Peyer's patch (tissue), 4 donors: ENCODE results near the gene PTPN3. TPM values are rescaled to one million over a fixed set of nuclear protein-coding genes. Genes with fewer than 3 reads are reported as not detected.

Experiments used
- DNase-seq, 3 donors: peaks; one replicate each; pipeline ENCODE4 v3.0.0-alpha.2; 2017 to 2019
- H3K27ac ChIP-seq, 4 donors: fragments of 200-600 bp; sonication (generic); one replicate each; pipeline ENCODE4 v1.5.1; 2016 to 2019
- H3K27me3 ChIP-seq, 2 donors: fragments of 200-600 bp; sonication (generic); one replicate each; pipeline ENCODE4 v1.5.1; 2019
- H3K36me3 ChIP-seq, 3 donors: fragments of 200-600 bp; sonication (generic); one replicate each; pipeline ENCODE4 v1.5.1; 2016 to 2019
- H3K4me1 ChIP-seq, 4 donors: fragments of 200-600 bp; sonication (generic); one replicate each; pipeline ENCODE4 v1.5.1; 2016 to 2019
- H3K4me3 ChIP-seq, 4 donors: fragments of 200-600 bp; sonication (generic); 1 replicate in 3 of 4; 2 replicates in 1 of 4; pipeline ENCODE4 v1.5.1; 2016 to 2019; ENCODE audit warnings: mild to moderate bottlenecking in 1 of 4
- H3K9me3 ChIP-seq, 4 donors: fragments of 200-600 bp; sonication (generic); one replicate each; pipeline ENCODE4 v1.5.1; 2016 to 2019; ENCODE audit warnings: mild to moderate bottlenecking in 1 of 4
- POLR2A ChIP-seq, 2 donors: fragments of 450-650 bp; IDR thresholded peaks; one replicate each; pipeline ENCODE4 v1.5.1; 2017; ENCODE audit warnings: antibody characterized with exemption in 2 of 2, mild to moderate bottlenecking in 2 of 2, moderate library complexity in 2 of 2
- total RNA-seq, 4 donors: library from RNA; depleted of rRNA; stranded (reverse); fragments of >200 nt; gene quantifications; one replicate each; pipeline ENCODE4 v1.1.0, GENCODE V29; 2016
- TF ChIP-seq, protein P1 (sequence below), 6 experiments: fragments of 450-650 bp in 4 of 6; fragments of 200-600 bp in 2 of 6; sonication (generic) in 1 of 6; IDR thresholded peaks; one replicate each; pipeline ENCODE4 v1.5.1; 2017 to 2019; ENCODE audit warnings: antibody characterized with exemption in 6 of 6, mild to moderate bottlenecking in 3 of 6, moderate library complexity in 1 of 6

The PTPN3 gene
- total RNA-seq, 4 donors from 2014 or later: 17.3 to 53.6 (median 37.4) TPM

DNA sequence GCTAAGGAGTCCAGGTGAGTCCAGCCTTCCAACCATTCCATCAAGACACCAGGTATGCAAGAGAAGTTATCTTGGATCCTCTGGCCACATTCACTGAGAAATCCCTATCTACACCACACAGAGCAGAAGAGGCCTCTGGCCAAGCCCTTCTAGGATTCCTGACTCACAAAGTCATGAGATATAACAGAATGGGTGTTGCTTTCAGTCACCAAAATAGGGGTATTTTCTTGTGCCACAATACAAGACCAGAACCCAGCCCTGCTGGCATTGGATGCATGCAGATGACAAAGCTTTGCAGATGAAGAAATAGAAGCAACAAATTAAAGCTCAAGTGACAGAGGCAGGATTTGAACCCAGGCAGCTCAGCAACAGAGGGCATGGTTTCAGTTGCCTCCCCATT lies 73.5 kb downstream of the PTPN3 start:
- Histone ChIP-seq H3K4me3 (no peak overlapping the region), H3K27me3 (no peaks in the 10 kb centered on the region), H3K4me1 (no peaks in the 10 kb centered on the region), H3K36me3 (peaks cover 0 to 57% (median 0%) of the 10 kb centered on the region in 3 donors), H3K27ac (no peak overlapping the region), H3K9me3 (no peaks in the 10 kb centered on the region)
- DNase-seq: no peak
- no peak for TF ChIP-seq POLR2A (IDR thresholded peaks at IDR 0.05)
- TF ChIP-seq, protein P1, sequence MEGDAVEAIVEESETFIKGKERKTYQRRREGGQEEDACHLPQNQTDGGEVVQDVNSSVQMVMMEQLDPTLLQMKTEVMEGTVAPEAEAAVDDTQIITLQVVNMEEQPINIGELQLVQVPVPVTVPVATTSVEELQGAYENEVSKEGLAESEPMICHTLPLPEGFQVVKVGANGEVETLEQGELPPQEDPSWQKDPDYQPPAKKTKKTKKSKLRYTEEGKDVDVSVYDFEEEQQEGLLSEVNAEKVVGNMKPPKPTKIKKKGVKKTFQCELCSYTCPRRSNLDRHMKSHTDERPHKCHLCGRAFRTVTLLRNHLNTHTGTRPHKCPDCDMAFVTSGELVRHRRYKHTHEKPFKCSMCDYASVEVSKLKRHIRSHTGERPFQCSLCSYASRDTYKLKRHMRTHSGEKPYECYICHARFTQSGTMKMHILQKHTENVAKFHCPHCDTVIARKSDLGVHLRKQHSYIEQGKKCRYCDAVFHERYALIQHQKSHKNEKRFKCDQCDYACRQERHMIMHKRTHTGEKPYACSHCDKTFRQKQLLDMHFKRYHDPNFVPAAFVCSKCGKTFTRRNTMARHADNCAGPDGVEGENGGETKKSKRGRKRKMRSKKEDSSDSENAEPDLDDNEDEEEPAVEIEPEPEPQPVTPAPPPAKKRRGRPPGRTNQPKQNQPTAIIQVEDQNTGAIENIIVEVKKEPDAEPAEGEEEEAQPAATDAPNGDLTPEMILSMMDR (IDR thresholded peaks at IDR 0.05): no peak

- TF ChIP-seq, protein P1 (IDR thresholded peaks at IDR 0.05): no peak
- no peak for TF ChIP-seq POLR2A (IDR thresholded peaks at IDR 0.05)
- H3K27me3 ChIP-seq: no peaks in the 10 kb centered on the region
These were observed 74.2 kb downstream of the PTPN3 start for GRCh38 chr9:109423877-109424276.

GRCh38 chr9:109422641-109423040 lies 75.5 kb downstream of the PTPN3 start:
- TF ChIP-seq, protein P1 (IDR thresholded peaks at IDR 0.05): no peak
- no peak for TF ChIP-seq POLR2A (IDR thresholded peaks at IDR 0.05)
- no peaks in the 10 kb centered on the region for H3K9me3 ChIP-seq
- no peak for DNase-seq
- H3K4me1 ChIP-seq: no peaks in the 10 kb centered on the region
- no peaks in the 10 kb centered on the region for H3K27me3 ChIP-seq
- no peak overlapping the region for H3K27ac ChIP-seq
- H3K36me3 ChIP-seq: peaks cover 0 to 63% (median 0%) of the 10 kb centered on the region in 3 donors
- no peak overlapping the region for H3K4me3 ChIP-seq

More at GRCh38 chr9:109423877-109424276, 74.2 kb downstream of the PTPN3 start:
- Histone ChIP-seq H3K4me3 (no peak overlapping the region), H3K9me3 (no peaks in the 10 kb centered on the region), H3K4me1 (no peaks in the 10 kb centered on the region), H3K36me3 (peaks cover 0 to 63% (median 0%) of the 10 kb centered on the region in 3 donors), H3K27ac (no peak overlapping the region)
- no peak for DNase-seq

- H3K27me3 ChIP-seq: no peaks in the 10 kb centered on the region
- peaks cover 0 to 51% (median 0%) of the 10 kb centered on the region in 3 donors for H3K36me3 ChIP-seq
- no peak for DNase-seq
- no peak overlapping the region for H3K4me3 ChIP-seq
- H3K4me1 ChIP-seq: no peaks in the 10 kb centered on the region
- no peaks in the 10 kb centered on the region for H3K9me3 ChIP-seq
- no peak overlapping the region for H3K27ac ChIP-seq
- no peak for TF ChIP-seq POLR2A (IDR thresholded peaks at IDR 0.05)
- TF ChIP-seq, protein P1 (IDR thresholded peaks at IDR 0.05): no peak
These were observed 76.8 kb downstream of the PTPN3 start for GRCh38 chr9:109421026-109421970.

GRCh38 chr9:109419531-109419930 lies 78.6 kb downstream of the PTPN3 start:
- no peak for DNase-seq
- TF ChIP-seq POLR2A (IDR thresholded peaks at IDR 0.05): no peak
- TF ChIP-seq, protein P1 (IDR thresholded peaks at IDR 0.05): no peak
- Histone ChIP-seq H3K4me3 (no peak overlapping the region), H3K9me3 (no peaks in the 10 kb centered on the region), H3K4me1 (no peaks in the 10 kb centered on the region), H3K27me3 (no peaks in the 10 kb centered on the region), H3K27ac (no peak overlapping the region), H3K36me3 (peaks cover 0 to 41% (median 0%) of the 10 kb centered on the region in 3 donors)
